Left colon (tissue), 2 donors: ENCODE data around the gene CTSL. TPM values are rescaled to one million over a fixed set of nuclear protein-coding genes. Genes with fewer than 3 reads are reported as not detected.
A peak's percentile ranks its signal among the peaks of the same experiment; 100 is the strongest.

ENCODE experiments used
- ATAC-seq: fragments of 200-7000 bp; cut with Tn5 transposase; one replicate; pipeline ENCODE4 v1.9.1; 2020; ENCODE audit warnings: mild to moderate bottlenecking, moderate library complexity
- DNase-seq, 2 donors: peaks; one replicate each; pipeline ENCODE4 v3.0.0-alpha.2; 2020
- intact Hi-C, 2 donors: fragments of 100-400 bp; cut with DNase I in 1 of 2; cut with micrococcal nuclease in 1 of 2; formaldehyde crosslinking; loops; one replicate each; pipeline versions ENCODE4 v1.11.2 to v1.14.0; 2022; cut with DNase I, micrococcal nuclease
- long read RNA-seq: library from polyadenylated mRNA; unstranded; transcript quantifications from one replicate; pipeline ENCODE4 v2.0.0, GENCODE V29; 2021
- total RNA-seq, 2 donors: library from RNA; stranded (reverse); fragmentation: NEBNext Ultra II Directional; extraction: Animal tissue kit (Norgen Biotek cat#: 25700); gene quantifications; one replicate each; pipeline ENCODE4 v1.2.1, GENCODE V29; 2021
- donor health status: DM: no; HTN: no; CAD: no.
- donor health status: DM: yes; HTN: yes; CAD: no.

CTSL gene
- total RNA-seq: 10 to 100 TPM; 55.4 to 69.5 TPM
- long read RNA-seq, transcript CTSL-201 (8 exons, 1,436 nt): minor isoform, 23 of 69 reads
- long read RNA-seq, transcript CTSL-203 (8 exons, 2,177 nt): major isoform, 29 of 69 reads
- long read RNA-seq, partial matches to known transcripts: 0 of 69 reads
- long read RNA-seq, other reads (novel, unspliced or antisense): 17 of 69 reads

- DNase-seq (peak; percentile 89 to 90), ATAC-seq (peak; percentile 95)
- intact Hi-C loops: no loop called here
These were observed at the start of gene CTSL for GRCh38 chr9:87725900-87726709. TSS of gene CTSL (plus strand) at chr9:87726119. CDS start at chr9:87727604, 1,485 bp downstream.

- intact Hi-C loops: loop anchor here in 1 of 2 donors (5.0 kb wide), 1 partner anchor 365 kb away; no protein-coding TSS in a partner anchor
- ATAC-seq: no peak
These were observed 48.7 kb upstream of the CTSL start for GRCh38 chr9:87676976-87677775.

GRCh38 chr9:87677776-87678587 is 47.9 kb upstream of the CTSL start:
- DNase-seq: no peak
- intact Hi-C loops: loop anchor here in 1 of 2 donors (5.0 kb wide), 1 partner anchor 364 kb away; no protein-coding TSS in a partner anchor
- no peak for ATAC-seq

More at GRCh38 chr9:87676976-87677775, 48.7 kb upstream of the CTSL start:
- DNase-seq: peak in 1 of 2 donors; percentile 47

- intact Hi-C loops: loop anchor here in 1 of 2 donors (5.0 kb wide), 1 partner anchor 363 kb away; no protein-coding TSS in a partner anchor
- peak in 1 of 2 donors; percentile 54 for DNase-seq
- ATAC-seq: peak; percentile 61
These were observed 47.1 kb upstream of the CTSL start for GRCh38 chr9:87678650-87679355.

GRCh38 chr9:87681271-87682061 is 44.5 kb upstream of the CTSL start:
- no peak for DNase-seq
- no peak for ATAC-seq
- intact Hi-C loops: loop anchor here in 1 of 2 donors (10.0 kb wide), 1 partner anchor 133 kb away; no protein-coding TSS in a partner anchor

GRCh38 chr9:87682085-87682484 is 43.8 kb upstream of the CTSL start:
- intact Hi-C loops: loop anchor here in 1 of 2 donors (10.0 kb wide), 1 partner anchor 133 kb away; no protein-coding TSS in a partner anchor
- ATAC-seq (no peak), DNase-seq (no peak)

- no peak for ATAC-seq
- intact Hi-C loops: loop anchor here in 1 of 2 donors (10.0 kb wide), 1 partner anchor 132 kb away; no protein-coding TSS in a partner anchor
These were observed 43.3 kb upstream of the CTSL start for GRCh38 chr9:87682618-87683017.

GRCh38 chr9:87683751-87684626 is 41.9 kb upstream of the CTSL start:
- no peak for ATAC-seq

More at GRCh38 chr9:87682618-87683017, 43.3 kb upstream of the CTSL start:
- DNase-seq: no peak

GRCh38 chr9:87684627-87685219 is 41.2 kb upstream of the CTSL start:
- intact Hi-C loops: loop anchor here in 1 of 2 donors (10.0 kb wide), 1 partner anchor 130 kb away; no protein-coding TSS in a partner anchor
- DNase-seq: peak in 1 of 2 donors; percentile 77
- peak; percentile 81 for ATAC-seq

More at GRCh38 chr9:87683751-87684626, 41.9 kb upstream of the CTSL start:
- no peak for DNase-seq
- intact Hi-C loops: loop anchor here in 1 of 2 donors (10.0 kb wide), 1 partner anchor 131 kb away; no protein-coding TSS in a partner anchor

- intact Hi-C loops: loop anchor here in 1 of 2 donors (10.0 kb wide), 1 partner anchor 129 kb away; no protein-coding TSS in a partner anchor
- no peak for DNase-seq
- no peak for ATAC-seq
These were observed 40.5 kb upstream of the CTSL start for GRCh38 chr9:87685441-87685840.

GRCh38 chr9:87685871-87686519 is 39.9 kb upstream of the CTSL start:
- DNase-seq (no peak), ATAC-seq (peak; percentile 17)
- intact Hi-C loops: loop anchor here in 1 of 2 donors (10.0 kb wide), 1 partner anchor 129 kb away; no protein-coding TSS in a partner anchor

GRCh38 chr9:87686520-87687090 is 39.3 kb upstream of the CTSL start:
- ATAC-seq (no peak), DNase-seq (no peak)
- intact Hi-C loops: loop anchor here in 1 of 2 donors (10.0 kb wide), 1 partner anchor 128 kb away; no protein-coding TSS in a partner anchor

- no peak for ATAC-seq
- no peak for DNase-seq
- intact Hi-C loops: loop anchor here in 1 of 2 donors (10.0 kb wide), 1 partner anchor 128 kb away; no protein-coding TSS in a partner anchor
These were observed 38.7 kb upstream of the CTSL start for GRCh38 chr9:87687207-87687606.

- ATAC-seq (no peak), DNase-seq (no peak)
- intact Hi-C loops: no loop called here
These were observed 31.6 kb upstream of the CTSL start for GRCh38 chr9:87694236-87694755.
